Bronchial epithelial cell (primary cell): ENCODE measurements around the gene TP53I13. TPM values are rescaled to one million over a fixed set of nuclear protein-coding genes. Genes with fewer than 3 reads are reported as not detected.
A peak's percentile ranks its signal among the peaks of the same experiment; 100 is the strongest.

Experiments used
- DNase-seq: peaks from one replicate; pipeline ENCODE4 v3.0.0-alpha.2; 2010; ENCODE audit warnings: low read depth
- FAIRE-seq: peaks from 2 replicates; lab custom pipeline; 2011; peaks lifted over from hg19 to GRCh38; lab: Jason Lieb, UNC
- H3K27me3 ChIP-seq: 2 replicates; pipeline ENCODE4 v1.5.1; 2011; ENCODE audit warnings: low read length; ENCODE audit not compliant: control insufficient read depth, insufficient read depth
- H3K36me3 ChIP-seq: 2 replicates; pipeline ENCODE4 v1.5.1; 2011; ENCODE audit warnings: low read length; ENCODE audit not compliant: control insufficient read depth, insufficient read depth
- H3K4me3 ChIP-seq: 2 replicates; pipeline ENCODE4 v1.5.1; 2011; ENCODE audit warnings: mild to moderate bottlenecking, low read depth, low read length, control low read depth
- CTCF ChIP-seq: IDR thresholded peaks from 2 replicates; pipeline ENCODE4 v1.5.1; 2011; ENCODE audit warnings: mild to moderate bottlenecking, moderate library complexity, low read length, control low read depth, inconsistent platforms; ENCODE audit not compliant: insufficient read depth, severe bottlenecking
- total RNA-seq: library from RNA; depleted of rRNA; stranded (reverse); fragments of >200 nt; gene quantifications from 2 replicates; pipeline ENCODE4 v1.2.1, GENCODE V29; 2014

The TP53I13 gene
- total RNA-seq, 1 donor from 2014 or later: 25.3 TPM

GRCh38 chr17:29608986-29609385 is 40.5 kb downstream of the TP53I13 start:
- H3K36me3 ChIP-seq: peaks cover 2% of the 10 kb centered on the region
- H3K27me3 ChIP-seq: no peaks in the 10 kb centered on the region
- DNase-seq: no peak
- no peak for FAIRE-seq
- H3K4me3 ChIP-seq: no peak overlapping the region
- TF ChIP-seq CTCF: no peak

- TF ChIP-seq CTCF: no peak
- peaks cover 2% of the 10 kb centered on the region for H3K36me3 ChIP-seq
- H3K4me3 ChIP-seq: no peak overlapping the region
- no peak for DNase-seq
- H3K27me3 ChIP-seq: no peaks in the 10 kb centered on the region
- FAIRE-seq: no peak
Measured at GRCh38 chr17:29610395-29610794, 41.9 kb downstream of the TP53I13 start.

GRCh38 chr17:29611351-29612093 is 43.0 kb downstream of the TP53I13 start:
- TF ChIP-seq CTCF: no peak

GRCh38 chr17:29612094-29612403 is 43.5 kb downstream of the TP53I13 start:
- H3K4me3 ChIP-seq: no peak overlapping the region
- H3K36me3 ChIP-seq: peaks cover 2% of the 10 kb centered on the region
- no peak for TF ChIP-seq CTCF
- FAIRE-seq: no peak
- DNase-seq: no peak
- no peaks in the 10 kb centered on the region for H3K27me3 ChIP-seq

More at GRCh38 chr17:29611351-29612093, 43.0 kb downstream of the TP53I13 start:
- Histone ChIP-seq H3K36me3 (peaks cover 2% of the 10 kb centered on the region), H3K4me3 (no peak overlapping the region), H3K27me3 (no peaks in the 10 kb centered on the region)
- FAIRE-seq (no peak), DNase-seq (no peak)

GRCh38 chr17:29612404-29613280 is 44.1 kb downstream of the TP53I13 start:
- H3K36me3 ChIP-seq: peaks cover 2% of the 10 kb centered on the region
- TF ChIP-seq CTCF: no peak
- no peaks in the 10 kb centered on the region for H3K27me3 ChIP-seq
- no peak for FAIRE-seq
- H3K4me3 ChIP-seq: peak overlapping the region; percentile 8
- no peak for DNase-seq
